ENCODE data around the gene ATG16L2. TPM values are rescaled to one million over a fixed set of nuclear protein-coding genes. Genes with fewer than 3 reads are reported as not detected.

Gene ATG16L2
- total RNA-seq, 1 donor, result 88.9 TPM

DNA sequence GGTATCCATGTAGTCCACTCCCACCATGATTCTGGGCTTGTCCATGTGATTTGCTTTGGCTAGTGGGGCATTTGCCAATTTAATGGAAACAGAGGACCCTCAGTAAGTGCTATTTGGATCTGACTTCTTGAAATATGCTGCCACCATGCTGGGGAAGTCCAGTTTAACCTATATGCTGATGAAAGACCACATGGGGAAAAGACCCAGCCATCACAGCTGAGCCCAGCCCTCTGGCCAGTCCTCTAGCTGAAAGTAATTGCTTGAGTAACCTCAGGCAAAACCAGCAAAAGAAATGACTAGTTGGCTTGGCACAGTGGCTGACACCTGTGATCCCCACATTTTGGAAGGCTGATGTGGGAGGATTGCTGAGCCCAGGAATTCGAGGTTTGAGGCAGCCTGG lies 61.5 kb downstream of the ATG16L2 start:
- no peak for DNase-seq (ENCODE audit: low read depth in 2 of 3, low spot score in 2 of 3)

- DNase-seq (ENCODE audit: low read depth in 2 of 3, low spot score in 2 of 3), result no peak
Observed at GRCh38 chr11:72876147-72876546, 61.9 kb downstream of the ATG16L2 start.

Small RNAs within 50 kb of the gene (small RNA-seq; reads per million reads assigned to genes)
- not detected for gene MIR4692
- not detected for gene RF00019
- not detected for gene RNU6-672P

Other genes starting within 250 kb of the ATG16L2 start
- 1.3 TPM for gene PDE2A, start 140.0 kb upstream of the ATG16L2 start, total RNA-seq
- gene ARAP1, start 62.0 kb upstream of the ATG16L2 start, total RNA-seq, result 148 TPM
- gene STARD10, start 20.4 kb upstream of the ATG16L2 start, total RNA-seq, result 34.7 TPM